VCaP (cell line): ENCODE data around the gene RFPL3.

ENCODE experiments used
- H3K27ac ChIP-seq: fragments of 450-650 bp; 2 replicates; pipeline ENCODE4 v1.5.1; 2017
- TF ChIP-seq, protein P1 (sequence below): fragments of 450-650 bp; conservative IDR thresholded peaks from 2 replicates; pipeline ENCODE4 v1.5.1; 2017; ENCODE audit warnings: mild to moderate bottlenecking, moderate library complexity

Gene RFPL3

GRCh38 chr22:32409977-32410376 is 52.3 kb downstream of the RFPL3 start:
- no peak overlapping the region; the same call in 1 of the 2 replicates for H3K27ac ChIP-seq
- TF ChIP-seq, protein P1, sequence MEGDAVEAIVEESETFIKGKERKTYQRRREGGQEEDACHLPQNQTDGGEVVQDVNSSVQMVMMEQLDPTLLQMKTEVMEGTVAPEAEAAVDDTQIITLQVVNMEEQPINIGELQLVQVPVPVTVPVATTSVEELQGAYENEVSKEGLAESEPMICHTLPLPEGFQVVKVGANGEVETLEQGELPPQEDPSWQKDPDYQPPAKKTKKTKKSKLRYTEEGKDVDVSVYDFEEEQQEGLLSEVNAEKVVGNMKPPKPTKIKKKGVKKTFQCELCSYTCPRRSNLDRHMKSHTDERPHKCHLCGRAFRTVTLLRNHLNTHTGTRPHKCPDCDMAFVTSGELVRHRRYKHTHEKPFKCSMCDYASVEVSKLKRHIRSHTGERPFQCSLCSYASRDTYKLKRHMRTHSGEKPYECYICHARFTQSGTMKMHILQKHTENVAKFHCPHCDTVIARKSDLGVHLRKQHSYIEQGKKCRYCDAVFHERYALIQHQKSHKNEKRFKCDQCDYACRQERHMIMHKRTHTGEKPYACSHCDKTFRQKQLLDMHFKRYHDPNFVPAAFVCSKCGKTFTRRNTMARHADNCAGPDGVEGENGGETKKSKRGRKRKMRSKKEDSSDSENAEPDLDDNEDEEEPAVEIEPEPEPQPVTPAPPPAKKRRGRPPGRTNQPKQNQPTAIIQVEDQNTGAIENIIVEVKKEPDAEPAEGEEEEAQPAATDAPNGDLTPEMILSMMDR: no peak

DNA sequence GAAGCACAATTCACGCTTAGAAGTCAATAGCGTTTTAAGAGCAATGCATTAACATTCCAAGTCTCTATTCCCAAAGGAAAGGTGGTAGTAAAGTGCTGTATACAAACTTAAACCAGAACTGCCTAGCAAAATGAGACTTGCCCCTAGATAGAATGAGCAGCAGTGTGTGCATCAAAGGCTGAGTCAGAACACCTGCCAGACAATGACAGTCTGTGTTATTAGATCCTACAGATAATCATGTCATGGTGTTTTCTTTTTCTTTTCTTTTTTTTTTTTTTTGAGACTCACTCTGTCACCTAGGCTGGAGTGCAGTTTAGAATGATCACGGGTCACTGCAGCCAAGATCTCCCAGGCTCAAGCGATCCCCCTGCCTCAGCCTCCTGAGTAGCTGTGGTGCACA is 52.8 kb downstream of the RFPL3 start:
- TF ChIP-seq, protein P1: no peak

More for the DNA sequence above, 52.8 kb downstream of the RFPL3 start:
- no peak overlapping the region; the same call in 1 of the 2 replicates for H3K27ac ChIP-seq
